22Rv1 (cell line): ENCODE results near the gene CENPO.
"Not testable (repeated sequence)": the region's sequence is repeated elsewhere in the genome, so short reads cannot be mapped to it uniquely, and the experiment has no call there.

ENCODE experiments used
- ZFX ChIP-seq: fragments of 450-650 bp; IDR thresholded peaks from 2 replicates; pipeline ENCODE4 v1.6.1; 2017; ENCODE audit warnings: antibody characterized with exemption, borderline replicate concordance
- TF ChIP-seq, protein P1 (sequence below): fragments of 450-650 bp; IDR thresholded peaks from 2 replicates; pipeline ENCODE4 v1.5.1; 2017; ENCODE audit warnings: mild to moderate bottlenecking

DNA sequence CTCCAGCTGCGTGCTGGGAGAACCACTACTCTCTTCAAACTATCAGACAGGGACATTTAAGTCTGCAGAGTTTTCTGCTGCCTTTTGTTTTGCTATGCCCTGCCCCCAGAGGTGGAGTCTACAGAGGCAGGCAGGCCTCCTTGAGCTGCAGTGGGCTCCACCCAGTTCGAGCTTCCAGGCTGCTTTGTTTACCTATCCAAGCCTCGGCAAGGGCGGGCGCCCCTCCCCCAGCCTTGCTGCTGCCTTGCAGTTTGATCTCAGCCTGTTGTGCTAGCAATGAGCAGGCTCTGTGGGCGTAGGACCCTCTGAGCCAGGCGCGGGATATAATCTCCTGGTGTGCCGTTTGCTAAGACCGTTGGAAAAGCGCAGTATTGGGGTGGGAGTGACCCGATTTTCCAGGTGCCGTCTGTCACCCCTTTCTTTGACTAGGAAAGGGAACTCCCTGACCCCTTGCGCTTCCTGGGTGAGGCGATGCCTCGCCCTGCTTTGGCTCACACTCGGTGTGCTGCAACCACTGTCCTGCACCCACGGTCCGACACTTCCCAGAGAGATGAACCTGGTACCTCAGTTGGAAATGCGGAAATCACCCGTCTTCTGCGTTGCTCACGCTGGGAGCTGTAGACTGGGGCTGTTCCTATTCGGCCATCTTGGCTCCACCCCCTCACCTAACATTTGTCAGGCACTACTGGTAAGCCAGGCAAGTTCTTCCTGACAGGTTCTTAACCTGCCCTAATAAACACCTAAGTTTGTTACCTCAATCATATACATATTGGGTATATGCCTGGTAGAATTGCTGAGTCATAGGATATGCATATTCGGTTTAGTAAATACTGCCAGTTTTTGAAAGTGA, 12.8 kb downstream of the CENPO start:
- TF ChIP-seq, protein P1, sequence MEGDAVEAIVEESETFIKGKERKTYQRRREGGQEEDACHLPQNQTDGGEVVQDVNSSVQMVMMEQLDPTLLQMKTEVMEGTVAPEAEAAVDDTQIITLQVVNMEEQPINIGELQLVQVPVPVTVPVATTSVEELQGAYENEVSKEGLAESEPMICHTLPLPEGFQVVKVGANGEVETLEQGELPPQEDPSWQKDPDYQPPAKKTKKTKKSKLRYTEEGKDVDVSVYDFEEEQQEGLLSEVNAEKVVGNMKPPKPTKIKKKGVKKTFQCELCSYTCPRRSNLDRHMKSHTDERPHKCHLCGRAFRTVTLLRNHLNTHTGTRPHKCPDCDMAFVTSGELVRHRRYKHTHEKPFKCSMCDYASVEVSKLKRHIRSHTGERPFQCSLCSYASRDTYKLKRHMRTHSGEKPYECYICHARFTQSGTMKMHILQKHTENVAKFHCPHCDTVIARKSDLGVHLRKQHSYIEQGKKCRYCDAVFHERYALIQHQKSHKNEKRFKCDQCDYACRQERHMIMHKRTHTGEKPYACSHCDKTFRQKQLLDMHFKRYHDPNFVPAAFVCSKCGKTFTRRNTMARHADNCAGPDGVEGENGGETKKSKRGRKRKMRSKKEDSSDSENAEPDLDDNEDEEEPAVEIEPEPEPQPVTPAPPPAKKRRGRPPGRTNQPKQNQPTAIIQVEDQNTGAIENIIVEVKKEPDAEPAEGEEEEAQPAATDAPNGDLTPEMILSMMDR: not testable (repeated sequence)
- not testable (repeated sequence) for TF ChIP-seq ZFX
